ENCODE data around the gene SLC38A10. TPM values are rescaled to one million over a fixed set of nuclear protein-coding genes. Genes with fewer than 3 reads are reported as not detected.

SLC38A10 gene
- polyA plus RNA-seq (ENCODE audit: insufficient read length in 12 of 12) = 10 to 100 TPM in 11 of 12 donors, not detected in 1; 32.7 to 57.4 (median 40.4) TPM
- long read RNA-seq, donor 1, full-length matches to known transcripts = 13 of 18 reads
- long read RNA-seq, donor 1, partial matches to known transcripts = 5 of 18 reads
- long read RNA-seq, donor 1, other reads (novel, unspliced or antisense) = 0 of 18 reads
- long read RNA-seq, donor 2, full-length matches to known transcripts = 6 of 6 reads
- long read RNA-seq, donor 2, partial matches to known transcripts = 0 of 6 reads
- long read RNA-seq, donor 2, other reads (novel, unspliced or antisense) = 0 of 6 reads
- long read RNA-seq, donor 3, partial matches to known transcripts = 0 of 1 reads
- long read RNA-seq, donor 3, other reads (novel, unspliced or antisense) = 0 of 1 reads
- long read RNA-seq, donor 4, partial matches to known transcripts = 0 of 1 reads
- long read RNA-seq, donor 4, other reads (novel, unspliced or antisense) = 0 of 1 reads
- long read RNA-seq, donor 5, full-length matches to known transcripts = 12 of 12 reads
- long read RNA-seq, donor 5, partial matches to known transcripts = 0 of 12 reads
- long read RNA-seq, donor 5, other reads (novel, unspliced or antisense) = 0 of 12 reads
- long read RNA-seq, donor 6, transcript SLC38A10-210 (1 exons, 1,627 nt) = major isoform, 5 of 5 reads
- long read RNA-seq, donor 6, partial matches to known transcripts = 0 of 5 reads
- long read RNA-seq, donor 6, other reads (novel, unspliced or antisense) = 0 of 5 reads
- long read RNA-seq, donor 7, full-length matches to known transcripts = 4 of 4 reads
- long read RNA-seq, donor 7, partial matches to known transcripts = 0 of 4 reads
- long read RNA-seq, donor 7, other reads (novel, unspliced or antisense) = 0 of 4 reads
- long read RNA-seq, donor 8, full-length matches to known transcripts = 10 of 10 reads
- long read RNA-seq, donor 8, partial matches to known transcripts = 0 of 10 reads
- long read RNA-seq, donor 8, other reads (novel, unspliced or antisense) = 0 of 10 reads
- long read RNA-seq, donor 9, full-length matches to known transcripts = 9 of 9 reads
- long read RNA-seq, donor 9, partial matches to known transcripts = 0 of 9 reads
- long read RNA-seq, donor 9, other reads (novel, unspliced or antisense) = 0 of 9 reads
- long read RNA-seq, donor 10, full-length matches to known transcripts = 15 of 15 reads
- long read RNA-seq, donor 10, partial matches to known transcripts = 0 of 15 reads
- long read RNA-seq, donor 10, other reads (novel, unspliced or antisense) = 0 of 15 reads
- long read RNA-seq, donor 11, full-length matches to known transcripts = 7 of 7 reads
- long read RNA-seq, donor 11, partial matches to known transcripts = 0 of 7 reads
- long read RNA-seq, donor 11, other reads (novel, unspliced or antisense) = 0 of 7 reads

- peak; percentile 90 for DNase-seq
These were observed at the start of gene SLC38A10 for GRCh38 chr17:81295031-81295675. TSS of gene SLC38A10 (minus strand) at chr17:81295307. CDS start at chr17:81294921, 386 bp downstream.

GRCh38 chr17:81342269-81343070 is 47.4 kb upstream of the SLC38A10 start:
- DNase-seq = no peak

DNA sequence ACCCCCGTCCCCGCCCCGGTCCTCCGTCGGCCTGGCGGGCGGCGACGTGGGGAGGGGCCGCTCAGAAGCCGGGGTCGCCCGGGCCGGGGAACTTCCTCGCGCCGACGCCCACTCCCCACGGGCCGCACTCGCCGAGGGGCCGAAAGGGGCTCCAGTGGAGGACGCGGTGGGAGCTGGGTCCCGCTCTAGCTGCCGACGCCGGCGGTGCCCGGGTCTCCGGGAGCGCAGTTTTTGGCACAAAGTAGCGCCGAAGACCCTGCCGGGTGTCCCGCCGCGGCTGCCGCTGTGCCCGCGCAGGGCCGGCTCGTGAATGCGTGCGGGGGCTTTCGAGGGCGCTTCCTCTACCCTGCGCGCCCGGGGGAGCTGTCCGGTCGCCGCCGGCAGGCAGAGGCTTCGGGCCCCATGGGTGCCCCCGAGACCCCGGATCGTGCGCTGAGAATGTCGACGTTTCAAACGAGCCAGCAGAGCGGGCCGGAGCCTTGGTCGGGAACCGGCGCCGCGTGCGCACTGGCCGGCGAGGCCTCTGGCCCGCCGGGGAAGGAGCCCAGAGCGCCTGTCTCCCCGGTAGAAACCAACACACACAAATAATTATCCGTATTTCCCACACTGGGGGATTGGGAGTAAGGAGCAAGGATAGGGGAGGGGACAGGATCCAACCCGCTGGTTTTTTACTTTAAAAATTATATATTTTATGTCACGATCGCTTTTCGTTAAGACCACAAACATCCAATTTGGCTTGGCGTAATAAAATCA is 46.6 kb upstream of the SLC38A10 start:
- DNase-seq = no peak

GRCh38 chr17:81340607-81341515 is 45.8 kb upstream of the SLC38A10 start:
- DNase-seq = peak; percentile 83

DNA sequence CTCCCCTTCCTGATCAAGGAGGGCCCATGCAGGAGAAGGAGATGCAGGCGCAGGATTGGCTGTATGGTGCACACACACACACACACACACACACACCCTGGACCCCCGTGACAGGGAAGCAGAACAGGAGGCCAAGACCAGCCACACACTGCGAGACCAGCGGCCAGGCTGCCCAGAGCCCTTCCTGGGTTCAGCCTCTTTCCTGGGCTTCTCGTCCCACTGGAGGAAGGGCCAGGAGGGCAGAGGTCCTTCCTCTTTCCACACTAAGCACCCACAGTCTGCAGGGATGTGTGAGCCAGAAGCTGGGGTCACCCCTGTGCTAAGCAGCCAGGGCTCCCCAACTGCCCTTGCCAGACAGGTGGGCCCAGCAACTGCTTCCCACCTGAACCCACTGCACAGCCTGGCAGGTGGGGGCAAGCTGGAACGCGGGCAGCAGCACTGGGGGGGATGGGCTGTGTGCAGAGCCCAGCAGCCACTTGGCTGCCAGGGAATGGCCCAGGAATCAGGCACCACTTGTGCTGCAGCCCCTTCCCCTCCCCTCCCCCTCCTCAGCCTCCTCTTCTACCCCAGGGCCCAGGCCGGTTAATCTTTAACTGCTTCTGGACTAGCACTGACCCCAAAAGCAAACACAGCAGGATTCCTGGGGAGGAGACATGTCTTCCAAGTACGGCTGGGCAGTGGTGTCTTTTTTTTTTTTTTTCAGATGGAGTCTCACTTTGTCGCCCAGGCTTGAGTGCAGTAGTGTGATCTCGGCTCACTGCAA is 44.6 kb upstream of the SLC38A10 start:
- DNase-seq = no peak

DNA sequence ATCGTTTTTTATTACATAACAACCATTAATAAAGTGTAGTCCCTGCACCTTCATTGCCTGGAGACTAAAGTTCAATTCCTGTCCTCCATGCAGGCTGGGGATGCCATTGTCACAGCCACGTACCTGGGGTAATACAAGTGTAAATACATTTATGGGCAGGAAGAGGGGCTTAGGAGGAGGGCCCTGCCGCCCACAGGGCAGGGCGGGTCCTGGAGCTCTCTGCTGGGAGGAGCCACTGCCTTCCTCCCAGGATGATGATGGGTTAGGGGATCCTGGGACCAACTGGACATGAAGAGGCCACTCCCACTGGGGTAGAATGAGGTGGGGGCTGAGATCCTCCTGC is 44.1 kb upstream of the SLC38A10 start:
- no peak for DNase-seq

- no peak for DNase-seq
These were observed 43.4 kb upstream of the SLC38A10 start for GRCh38 chr17:81338274-81339190.

DNA sequence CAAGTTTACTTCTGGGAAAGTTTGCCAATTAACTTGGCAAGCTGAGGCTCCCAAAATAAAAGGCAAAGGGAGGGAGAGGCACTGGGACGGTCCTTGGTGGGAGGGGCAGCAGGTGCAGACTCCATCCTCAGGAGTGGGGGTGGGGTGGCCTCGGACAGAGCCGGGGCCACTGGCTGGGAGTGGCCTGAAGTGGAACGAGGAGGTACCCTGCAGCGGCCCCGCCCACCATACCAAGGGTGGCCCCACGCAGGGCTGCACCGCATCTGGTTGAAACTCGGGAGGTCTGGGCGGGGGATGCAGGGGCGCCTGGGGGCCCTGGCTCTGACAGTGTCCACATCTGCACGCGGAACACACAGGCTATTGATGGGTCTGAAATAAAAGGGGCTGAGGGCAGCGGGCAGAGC is 42.4 kb upstream of the SLC38A10 start:
- no peak for DNase-seq

GRCh38 chr17:81336930-81337325 is 41.8 kb upstream of the SLC38A10 start:
- no peak for DNase-seq

DNA sequence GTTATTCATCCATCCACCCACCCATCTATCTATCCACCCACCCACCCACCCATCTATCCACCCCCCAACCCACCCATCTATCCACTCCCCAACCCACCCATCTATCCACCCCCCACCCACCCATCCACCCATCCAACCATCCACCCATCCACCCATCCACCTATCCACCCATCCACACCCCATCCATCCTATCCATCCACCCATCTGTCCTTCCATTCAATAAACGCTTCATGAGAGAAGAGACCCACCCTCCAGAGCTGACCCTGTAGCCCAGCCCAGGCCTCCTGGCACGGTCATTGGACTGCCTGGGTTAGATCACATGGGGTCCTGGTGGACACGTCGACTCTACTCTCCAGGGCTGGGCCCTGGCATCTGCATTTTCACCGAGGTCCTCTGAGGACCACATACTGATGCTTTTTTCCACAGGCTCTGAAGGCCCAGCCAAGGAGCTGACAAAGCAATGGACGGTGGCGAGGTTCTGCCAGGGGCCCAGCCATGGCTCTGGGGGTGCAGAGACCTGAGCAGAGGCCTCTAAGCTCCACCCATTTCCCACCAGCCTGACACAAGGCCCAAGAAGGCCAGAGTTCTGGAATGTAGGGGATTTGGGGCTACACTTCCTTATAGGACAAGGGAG is 41.3 kb upstream of the SLC38A10 start:
- DNase-seq = no peak

DNA sequence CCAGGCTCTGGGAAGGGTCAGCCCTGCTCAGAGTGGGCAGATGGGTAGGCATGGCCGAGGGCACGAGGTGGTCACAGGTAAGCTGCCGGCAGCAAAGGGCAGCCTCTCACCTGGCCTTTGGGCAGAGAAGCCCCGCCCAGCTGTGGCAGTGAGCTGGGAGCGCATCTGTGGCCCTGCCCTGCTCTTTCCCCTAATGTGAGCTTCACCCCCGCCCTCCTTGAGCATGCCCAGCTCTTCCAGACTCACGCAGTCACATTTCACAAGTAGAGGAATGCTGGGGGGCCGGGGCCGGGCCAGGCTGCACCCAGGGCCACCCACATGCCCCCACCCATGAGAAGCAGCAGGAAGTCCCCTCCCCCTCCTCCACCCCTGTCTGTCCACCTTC is 40.7 kb upstream of the SLC38A10 start:
- DNase-seq = no peak

DNA sequence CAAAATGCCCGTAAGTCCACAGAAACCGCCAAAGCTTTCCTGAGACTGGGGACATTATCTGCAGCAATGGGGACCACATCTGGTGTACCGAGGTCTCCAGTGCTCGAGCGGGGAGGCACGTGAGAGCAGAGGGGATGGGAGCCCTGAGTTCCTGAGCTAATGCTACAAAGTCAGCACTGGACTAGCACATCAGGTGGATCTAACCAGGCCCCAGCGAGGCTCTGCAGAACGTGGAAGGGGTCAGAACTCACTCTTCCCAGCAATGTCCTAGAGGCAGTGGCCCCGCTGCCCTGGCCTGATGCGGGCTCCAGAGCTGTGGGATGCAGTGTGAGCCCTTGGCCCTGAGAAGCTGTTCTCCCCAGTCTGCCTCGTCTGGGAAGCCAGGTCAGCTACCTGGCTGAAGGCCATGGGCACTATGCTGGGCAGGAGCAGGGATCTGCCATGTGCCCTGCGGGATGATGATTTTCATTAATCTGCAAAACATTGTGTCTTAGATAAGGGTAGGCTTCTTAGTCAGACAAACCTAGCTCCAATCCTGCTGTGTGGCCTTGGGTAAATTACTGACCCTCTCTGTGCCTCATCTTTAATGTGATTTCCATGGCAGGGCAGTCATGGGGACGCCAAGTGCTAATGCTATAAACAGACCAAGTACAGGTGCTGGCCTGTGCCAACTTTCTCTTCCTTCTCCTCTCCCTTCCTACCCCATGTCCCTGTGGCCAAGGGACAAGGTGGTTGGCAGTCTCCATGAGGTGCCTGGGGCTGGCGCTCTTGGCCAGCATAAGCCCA is 40.1 kb upstream of the SLC38A10 start:
- DNase-seq = no peak

GRCh38 chr17:81334391-81334901 is 39.3 kb upstream of the SLC38A10 start:
- DNase-seq = no peak

- no peak for DNase-seq
These were observed 38.7 kb upstream of the SLC38A10 start for GRCh38 chr17:81333616-81334368.

All from muscle of arm (tissue), 14 donors.